ENCODE results near the gene ATP5F1E. TPM values are rescaled to one million over a fixed set of nuclear protein-coding genes. Genes with fewer than 3 reads are reported as not detected.

ATP5F1E gene
- total RNA-seq, 1 experiment from 2014 or later, result 181 TPM

DNA sequence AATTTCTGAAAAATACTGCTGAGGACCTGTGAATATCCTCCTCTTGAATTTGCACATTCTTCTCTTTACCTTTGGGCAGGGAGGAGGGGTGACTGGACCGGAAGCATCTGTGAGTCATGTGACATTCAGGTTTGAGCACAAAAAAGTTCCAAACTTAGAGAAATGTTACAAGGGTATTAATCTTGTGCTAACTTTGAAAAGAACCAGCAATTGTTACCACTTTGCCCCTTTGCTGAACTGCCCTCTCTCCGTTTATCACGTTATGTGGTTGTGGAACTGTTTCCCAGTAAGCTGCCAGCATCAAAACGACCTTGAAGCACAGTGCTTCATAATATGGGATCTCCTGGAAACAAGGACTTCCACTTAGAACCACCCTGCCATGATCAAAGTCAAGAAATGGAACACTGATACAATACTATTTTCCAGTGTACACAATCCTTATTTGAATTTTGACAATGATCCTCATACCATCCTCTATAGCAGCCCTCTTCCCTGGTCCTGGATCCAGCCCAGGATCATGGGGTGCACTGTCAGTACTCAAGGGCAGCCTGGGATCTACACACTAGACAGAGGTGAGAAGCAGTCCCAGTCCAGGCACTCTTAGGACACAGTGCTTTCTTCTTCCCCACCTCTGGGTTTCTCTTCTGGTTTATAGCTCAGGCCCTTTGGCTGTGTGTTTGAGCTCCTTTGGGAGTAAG is 15.2 kb downstream of the ATP5F1E start:
- TF ChIP-seq, protein P1, sequence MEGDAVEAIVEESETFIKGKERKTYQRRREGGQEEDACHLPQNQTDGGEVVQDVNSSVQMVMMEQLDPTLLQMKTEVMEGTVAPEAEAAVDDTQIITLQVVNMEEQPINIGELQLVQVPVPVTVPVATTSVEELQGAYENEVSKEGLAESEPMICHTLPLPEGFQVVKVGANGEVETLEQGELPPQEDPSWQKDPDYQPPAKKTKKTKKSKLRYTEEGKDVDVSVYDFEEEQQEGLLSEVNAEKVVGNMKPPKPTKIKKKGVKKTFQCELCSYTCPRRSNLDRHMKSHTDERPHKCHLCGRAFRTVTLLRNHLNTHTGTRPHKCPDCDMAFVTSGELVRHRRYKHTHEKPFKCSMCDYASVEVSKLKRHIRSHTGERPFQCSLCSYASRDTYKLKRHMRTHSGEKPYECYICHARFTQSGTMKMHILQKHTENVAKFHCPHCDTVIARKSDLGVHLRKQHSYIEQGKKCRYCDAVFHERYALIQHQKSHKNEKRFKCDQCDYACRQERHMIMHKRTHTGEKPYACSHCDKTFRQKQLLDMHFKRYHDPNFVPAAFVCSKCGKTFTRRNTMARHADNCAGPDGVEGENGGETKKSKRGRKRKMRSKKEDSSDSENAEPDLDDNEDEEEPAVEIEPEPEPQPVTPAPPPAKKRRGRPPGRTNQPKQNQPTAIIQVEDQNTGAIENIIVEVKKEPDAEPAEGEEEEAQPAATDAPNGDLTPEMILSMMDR (IDR thresholded peaks at IDR 0.05; ENCODE audit: insufficient read depth in 1 of 2, low read depth in 1 of 2, low read length in 1 of 2, severe bottlenecking in 1 of 2, unreplicated experiment in 1 of 2), result no peak
- POLR2A ChIA-PET, result interaction anchor here (1.0 to 4.0 kb wide), 2 partner anchors 15 to 31 kb away, joined by 3 to 19 read pairs; partner anchors contain the start of gene ATP5F1E
- peaks cover 28% of the 10 kb centered on the region for H3K4me1 Mint-ChIP-seq (ENCODE audit: low read depth, unreplicated experiment)
- no peaks in the 10 kb centered on the region for H3K9me3 Mint-ChIP-seq (ENCODE audit: unreplicated experiment)
- H3K4me3 Mint-ChIP-seq (ENCODE audit: unreplicated experiment), result no peak overlapping the region
- Histone ChIP-seq H3K4me3 (ENCODE audit: low read depth, low read length) (no peak overlapping the region), H3K9me3 (no peaks in the 10 kb centered on the region), H3K27me3 (replicated peaks; ENCODE audit: control insufficient read depth, insufficient read depth, low read length) (no peaks in the 10 kb centered on the region), H3K36me3 (ENCODE audit: control insufficient read depth, insufficient read depth, low read length) (no peaks in the 10 kb centered on the region), H3K4me1 (peaks cover 17% of the 10 kb centered on the region)
- no peak for DNase-seq
- intact Hi-C loops (cut with micrococcal nuclease; ENCODE audit: unreplicated experiment), result loop anchor here (1.0 kb wide), 2 partner anchors 15 to 25 kb away; partner anchors contain the start of genes ATP5F1E and PRELID3B
- peaks cover 11% of the 10 kb centered on the region for H3K36me3 Mint-ChIP-seq (ENCODE audit: insufficient read depth, unreplicated experiment)
- H3K27ac Mint-ChIP-seq (ENCODE audit: unreplicated experiment), result peak overlapping the region; percentile 24
- H3K27me3 Mint-ChIP-seq (ENCODE audit: insufficient read depth, unreplicated experiment), result no peaks in the 10 kb centered on the region
- CTCF ChIA-PET, result interaction anchor here (1.0 to 1.5 kb wide), 3 partner anchors 16 to 205 kb away, joined by 4 to 6 read pairs (median 4); partner anchors contain the start of gene ATP5F1E
- BruUV-seq (replicated peaks), result no TSS peak

DNA sequence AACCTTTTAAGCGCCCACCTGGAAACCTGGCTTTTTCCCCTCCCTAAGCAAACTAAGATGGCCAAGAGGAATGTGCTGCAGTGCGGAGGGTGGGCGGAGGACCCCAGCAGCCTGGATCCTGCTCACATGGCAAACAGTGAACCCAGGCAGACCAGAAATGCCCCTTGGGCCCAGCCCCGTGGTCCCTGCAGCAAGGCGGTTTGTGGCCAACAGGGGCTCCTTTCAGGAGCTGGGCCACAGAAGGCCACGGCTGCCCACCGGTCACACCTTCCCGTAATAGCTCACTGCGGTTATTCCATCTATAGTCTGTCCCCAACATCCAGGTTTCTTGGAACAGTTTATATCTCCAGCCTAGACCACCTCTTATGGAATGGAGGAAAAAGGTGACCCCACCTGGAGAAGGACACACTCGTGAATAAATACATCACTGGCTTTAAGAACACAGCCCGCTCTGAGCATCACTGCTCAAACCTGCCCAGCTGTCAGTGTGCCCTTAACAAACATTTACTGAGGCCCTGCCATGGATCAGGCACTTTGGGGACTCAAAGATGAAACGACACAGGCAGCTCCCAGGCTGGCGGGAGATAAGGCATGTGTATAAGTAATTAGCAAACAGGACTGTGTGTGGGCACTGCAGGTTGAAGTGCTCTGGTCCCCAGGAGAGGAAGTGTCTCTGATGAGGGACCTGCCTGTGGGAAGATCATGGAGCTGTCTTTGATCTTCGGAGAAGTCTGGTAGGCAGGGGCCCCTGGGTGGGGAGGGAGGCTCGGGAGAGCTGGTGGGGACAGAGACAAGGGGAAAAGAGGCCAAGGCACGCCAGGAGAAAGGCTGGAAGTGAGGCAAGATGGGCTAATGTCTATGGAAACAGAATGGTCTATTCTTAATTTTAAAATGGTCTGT is 16.1 kb downstream of the ATP5F1E start:
- peaks cover 28% of the 10 kb centered on the region for H3K4me1 Mint-ChIP-seq (ENCODE audit: low read depth, unreplicated experiment)
- TF ChIP-seq, protein P1 (IDR thresholded peaks at IDR 0.05; ENCODE audit: insufficient read depth in 1 of 2, low read depth in 1 of 2, low read length in 1 of 2, severe bottlenecking in 1 of 2, unreplicated experiment in 1 of 2), result no peak
- H3K4me3 ChIP-seq (ENCODE audit: low read depth, low read length), result no peak overlapping the region

GRCh38 chr20:59015411-59015810 is 16.7 kb downstream of the ATP5F1E start:
- no peak for DNase-seq
- Mint-ChIP-seq H3K4me3 (ENCODE audit: unreplicated experiment) (no peak overlapping the region), H3K36me3 (ENCODE audit: insufficient read depth, unreplicated experiment) (peaks cover 6% of the 10 kb centered on the region), H3K27me3 (ENCODE audit: insufficient read depth, unreplicated experiment) (no peaks in the 10 kb centered on the region), H3K27ac (ENCODE audit: unreplicated experiment) (no peak overlapping the region), H3K4me1 (ENCODE audit: low read depth, unreplicated experiment) (peaks cover 28% of the 10 kb centered on the region), H3K9me3 (ENCODE audit: unreplicated experiment) (no peaks in the 10 kb centered on the region)
- ChIA-PET POLR2A (interaction anchor here (4.0 kb wide), 1 partner anchor 17 kb away, joined by 19 read pairs; the partner anchor contains the start of gene ATP5F1E), CTCF (no interaction called here)
- no TSS peak for BruUV-seq (replicated peaks)
- no peaks in the 10 kb centered on the region for H3K27me3 ChIP-seq (replicated peaks; ENCODE audit: control insufficient read depth, insufficient read depth, low read length)
- H3K4me1 ChIP-seq, result peaks cover 17% of the 10 kb centered on the region
- H3K36me3 ChIP-seq (ENCODE audit: control insufficient read depth, insufficient read depth, low read length), result no peaks in the 10 kb centered on the region
- intact Hi-C loops (cut with micrococcal nuclease; ENCODE audit: unreplicated experiment), result no loop called here
- TF ChIP-seq, protein P1 (IDR thresholded peaks at IDR 0.05; ENCODE audit: insufficient read depth in 1 of 2, low read depth in 1 of 2, low read length in 1 of 2, severe bottlenecking in 1 of 2, unreplicated experiment in 1 of 2), result no peak
- no peaks in the 10 kb centered on the region for H3K9me3 ChIP-seq
- no peak overlapping the region for H3K4me3 ChIP-seq (ENCODE audit: low read depth, low read length)

More for the DNA sequence above, 16.1 kb downstream of the ATP5F1E start:
- Mint-ChIP-seq H3K36me3 (ENCODE audit: insufficient read depth, unreplicated experiment) (peaks cover 6% of the 10 kb centered on the region), H3K27me3 (ENCODE audit: insufficient read depth, unreplicated experiment) (no peaks in the 10 kb centered on the region), H3K9me3 (ENCODE audit: unreplicated experiment) (no peaks in the 10 kb centered on the region), H3K27ac (ENCODE audit: unreplicated experiment) (no peak overlapping the region), H3K4me3 (ENCODE audit: unreplicated experiment) (no peak overlapping the region)
- no peaks in the 10 kb centered on the region for H3K36me3 ChIP-seq (ENCODE audit: control insufficient read depth, insufficient read depth, low read length)
- H3K9me3 ChIP-seq, result no peaks in the 10 kb centered on the region
- intact Hi-C loops (cut with micrococcal nuclease; ENCODE audit: unreplicated experiment), result loop anchor here (1.0 kb wide), 2 partner anchors 16 to 26 kb away; partner anchors contain the start of genes ATP5F1E and PRELID3B
- ChIA-PET POLR2A (interaction anchor here (1.0 to 4.0 kb wide), 2 partner anchors 16 to 32 kb away, joined by 3 to 19 read pairs; partner anchors contain the start of gene ATP5F1E), CTCF (interaction anchor here (1.0 to 1.5 kb wide), 3 partner anchors 16 to 206 kb away, joined by 4 to 6 read pairs (median 4); partner anchors contain the start of gene ATP5F1E)
- H3K27me3 ChIP-seq (replicated peaks; ENCODE audit: control insufficient read depth, insufficient read depth, low read length), result no peaks in the 10 kb centered on the region
- peak; percentile 69 to 82 for DNase-seq
- BruUV-seq (replicated peaks), result no TSS peak
- H3K4me1 ChIP-seq, result peaks cover 17% of the 10 kb centered on the region

Data from Caco-2 (cell line).